H1 (cell line): Measurements from ENCODE around the gene TACR2. TPM values are rescaled to one million over a fixed set of nuclear protein-coding genes. Genes with fewer than 3 reads are reported as not detected.

Source experiments
- CTCF ChIA-PET: fragments of 300-600 bp; sonication (Branson Sonifier 250); formaldehyde crosslinking; loops from one replicate; lab custom pipeline; 2021; ENCODE audit not compliant: partially characterized antibody; lab: Charles Lee
- POLR2A ChIA-PET: fragments of 300-600 bp; sonication (Branson Sonifier 250); formaldehyde crosslinking; loops from one replicate; lab custom pipeline; 2021; ENCODE audit warnings: inconsistent platforms; ENCODE audit not compliant: partially characterized antibody; lab: Charles Lee
- DNase-seq, 2 experiments: peaks; one replicate each; pipeline versions ENCODE4 v3.0.0 to v3.0.0-alpha.2; 2010 to 2022; ENCODE audit warnings: low spot score in 2 of 2, low read depth in 1 of 2, mixed read lengths in 1 of 2
- FAIRE-seq: peaks from 2 replicates; lab custom pipeline; 2011; peaks lifted over from hg19 to GRCh38; lab: Jason Lieb, UNC
- H2AFZ ChIP-seq: 2 replicates; pipeline ENCODE4 v1.8.1; 2012; ENCODE audit warnings: low read length, inconsistent platforms
- H2AK5ac ChIP-seq: 2 replicates; pipeline ENCODE4 v1.6.1; 2013; ENCODE audit warnings: low read depth, low read length
- H2BK120ac ChIP-seq: replicated peaks from 2 replicates; pipeline ENCODE3; 2013; ENCODE audit warnings: low read depth, low read length, inconsistent platforms
- H2BK12ac ChIP-seq: 2 replicates; pipeline ENCODE4 v1.6.1; 2013; ENCODE audit warnings: low read depth, low read length
- H2BK15ac ChIP-seq: 2 replicates; pipeline ENCODE4 v1.6.1; 2013; ENCODE audit warnings: low read length
- H2BK20ac ChIP-seq: 2 replicates; pipeline ENCODE4 v1.6.1; 2013; ENCODE audit warnings: low read length
- H2BK5ac ChIP-seq: 2 replicates; pipeline ENCODE4 v1.6.1; 2013; ENCODE audit warnings: low read depth, low read length
- H3K14ac ChIP-seq: 2 replicates; pipeline ENCODE4 v1.6.1; 2013; ENCODE audit warnings: inconsistent platforms; ENCODE audit not compliant: insufficient read length
- H3K18ac ChIP-seq: 2 replicates; pipeline ENCODE4 v1.6.1; 2013; ENCODE audit warnings: low read length; ENCODE audit errors: extremely low read depth
- H3K23ac ChIP-seq: 2 replicates; pipeline ENCODE4 v1.6.1; 2013; ENCODE audit warnings: inconsistent platforms; ENCODE audit not compliant: insufficient read length
- H3K23me2 ChIP-seq: 2 replicates; pipeline ENCODE4 v1.6.1; 2013; ENCODE audit warnings: low read depth, low read length
- H3K27ac ChIP-seq: 2 replicates; pipeline ENCODE4 v1.6.1; 2011; ENCODE audit warnings: low read depth, low read length, inconsistent platforms
- H3K27me3 ChIP-seq, 4 experiments: replicated peaks in 1 of 4; 1 replicate in 1 of 4; 2 replicates in 3 of 4; pipeline versions ENCODE4 v1.6.1 to v1.8.1; 2011 to 2013; ENCODE audit warnings: low read length in 3 of 4, mild to moderate bottlenecking in 3 of 4, inconsistent platforms in 2 of 4, mixed read lengths in 2 of 4, moderate library complexity in 1 of 4; ENCODE audit not compliant: control insufficient read depth in 3 of 4, insufficient read depth in 3 of 4; ENCODE audit errors: extremely low read depth in 1 of 4
- H3K36me3 ChIP-seq, 4 experiments: 2 replicates each; pipeline versions ENCODE4 v1.6.1 to v1.8.1; 2011 to 2013; ENCODE audit warnings: mild to moderate bottlenecking in 4 of 4, low read length in 3 of 4, moderate library complexity in 2 of 4, control low read depth in 1 of 4, inconsistent platforms in 1 of 4; ENCODE audit not compliant: insufficient read depth in 4 of 4, control insufficient read depth in 2 of 4
- H3K4ac ChIP-seq: replicated peaks from 2 replicates; pipeline ENCODE3; 2013; ENCODE audit warnings: low read length, low read depth, mixed read lengths, inconsistent platforms; ENCODE audit not compliant: insufficient read length
- H3K4me1 ChIP-seq, 4 experiments: replicated peaks in 1 of 4; 1 replicate in 1 of 4; 2 replicates in 3 of 4; pipeline versions ENCODE4 v1.6.1 to v1.8.1; 2011 to 2013; ENCODE audit warnings: low read length in 3 of 4, inconsistent platforms in 2 of 4, mixed read lengths in 1 of 4; ENCODE audit not compliant: insufficient read depth in 4 of 4, control insufficient read depth in 3 of 4
- H3K4me2 ChIP-seq, 2 experiments: 2 replicates each; pipeline versions ENCODE4 v1.6.1 to v1.8.1; 2011 to 2013; ENCODE audit warnings: low read depth in 2 of 2, low read length in 2 of 2, control low read depth in 1 of 2, inconsistent platforms in 1 of 2, mild to moderate bottlenecking in 1 of 2; ENCODE audit not compliant: insufficient read depth in 1 of 2
- H3K4me3 ChIP-seq, 4 experiments: fragments of 200-600, 300-600 bp in 1 of 4; sonication (generic), shearing (Covaris generic), sonication (Bioruptor Twin) in 1 of 4; 2 replicates each; pipeline versions ENCODE4 v1.5.1 to v1.8.1; 2011 to 2016; ENCODE audit warnings: low read length in 4 of 4, low read depth in 3 of 4, control low read depth in 2 of 4, inconsistent platforms in 2 of 4, mild to moderate bottlenecking in 2 of 4, mixed read lengths in 1 of 4, moderate library complexity in 1 of 4; ENCODE audit not compliant: insufficient read depth in 2 of 4; ENCODE audit errors: extremely low read depth in 1 of 4
- H3K56ac ChIP-seq: replicated peaks from 2 replicates; pipeline ENCODE3; 2013; ENCODE audit warnings: low read depth, mild to moderate bottlenecking, mixed read lengths, low read length, inconsistent platforms; ENCODE audit not compliant: insufficient read length
- H3K79me1 ChIP-seq: 2 replicates; pipeline ENCODE4 v1.6.1; 2013; ENCODE audit warnings: low read depth, low read length, control low read depth
- H3K79me2 ChIP-seq, 2 experiments: 2 replicates each; pipeline versions ENCODE4 v1.6.1 to v1.8.1; 2012 to 2013; ENCODE audit warnings: low read length in 2 of 2, mild to moderate bottlenecking in 2 of 2, inconsistent platforms in 1 of 2; ENCODE audit not compliant: insufficient read depth in 2 of 2, control insufficient read depth in 1 of 2
- H3K9ac ChIP-seq, 4 experiments: replicated peaks in 1 of 4; 1 replicate in 1 of 4; 2 replicates in 3 of 4; pipeline versions ENCODE4 v1.6.1 to v1.8.1; 2011 to 2013; ENCODE audit warnings: low read depth in 3 of 4, low read length in 3 of 4, control low read depth in 2 of 4, mild to moderate bottlenecking in 2 of 4, moderate library complexity in 2 of 4, inconsistent platforms in 1 of 4; ENCODE audit errors: extremely low read depth in 1 of 4
- H3K9me3 ChIP-seq, 2 experiments: 2 replicates each; pipeline versions ENCODE4 v1.6.1 to v1.8.1; 2012 to 2013; ENCODE audit warnings: mild to moderate bottlenecking in 2 of 2, moderate library complexity in 2 of 2, control low read depth in 1 of 2, inconsistent platforms in 1 of 2, low read depth in 1 of 2, low read length in 1 of 2, mixed read lengths in 1 of 2; ENCODE audit not compliant: insufficient read depth in 2 of 2
- H4K20me1 ChIP-seq, 2 experiments: replicated peaks in 1 of 2; 2 replicates each; pipeline versions ENCODE3 to v1.8.1; 2011 to 2013; ENCODE audit warnings: inconsistent platforms in 2 of 2, low read length in 2 of 2, mild to moderate bottlenecking in 1 of 2; ENCODE audit not compliant: insufficient read depth in 2 of 2, control insufficient read depth in 1 of 2
- H4K5ac ChIP-seq: 2 replicates; pipeline ENCODE4 v1.6.1; 2013; ENCODE audit warnings: low read length, low read depth, mixed read lengths, inconsistent platforms; ENCODE audit not compliant: insufficient read length
- H4K8ac ChIP-seq: 2 replicates; pipeline ENCODE4 v1.8.0; 2013; ENCODE audit warnings: mild to moderate bottlenecking, moderate library complexity, low read length, inconsistent platforms; ENCODE audit not compliant: insufficient read depth; ENCODE audit errors: extremely low read depth
- H4K91ac ChIP-seq: replicated peaks from 2 replicates; pipeline ENCODE3; 2013; ENCODE audit warnings: low read length, mixed read lengths, inconsistent platforms; ENCODE audit not compliant: insufficient read length
- CTCF ChIP-seq, 3 experiments: IDR thresholded peaks; 1 replicate in 2 of 3; 2 replicates in 1 of 3; pipeline versions ENCODE4 v1.5.1 to v1.6.1; 2011; ENCODE audit warnings: low read length in 3 of 3, mild to moderate bottlenecking in 3 of 3, inconsistent platforms in 2 of 3, low read depth in 1 of 3, moderate library complexity in 1 of 3; ENCODE audit not compliant: insufficient read depth in 1 of 3; ENCODE audit errors: control extremely low read depth in 1 of 3
- FOSL1 ChIP-seq: IDR thresholded peaks from 2 replicates; pipeline ENCODE4 v1.6.1; 2011; ENCODE audit warnings: mild to moderate bottlenecking, low read depth, low read length, moderate library complexity; ENCODE audit not compliant: insufficient read depth
- SUZ12 ChIP-seq: fragments of 200-600 bp; sonication (generic); IDR thresholded peaks from 2 replicates; pipeline ENCODE4 v1.6.1; 2012; ENCODE audit warnings: mild to moderate bottlenecking, inconsistent platforms, low read length, moderate library complexity, mixed read lengths
- polyA plus RNA-seq, 7 experiments: library from polyadenylated mRNA; depleted of rRNA in 3 of 7; stranded (reverse) in 5 of 7; unstranded in 2 of 7; fragments of >200 nt in 5 of 7; fragments of 200-250 nt in 2 of 7; gene quantifications; 1 replicate in 5 of 7; 2 replicates in 1 of 7; 4 replicates in 1 of 7; pipeline versions ENCODE4 v1.2.1 to v1.2.3, GENCODE V29; 2011 to 2013; ENCODE audit warnings: missing spikeins in 2 of 7, mixed read lengths in 2 of 7
- total RNA-seq: library from RNA; stranded (reverse); fragmentation: NEBNext Ultra II Directional; extraction: Animal tissue kit (Norgen Biotek cat#: 25700); gene quantifications from 2 replicates; pipeline ENCODE4 v1.2.1, GENCODE V29; 2021

TACR2 gene
- total and polyA plus RNA-seq, 2 of the 8 experiments (the other 6 are each of a cell fraction or from before 2014, with no cell fraction given), result 0.06 TPM; not detected in 1

- H2AFZ ChIP-seq, result no peak overlapping the region
- POLR2A ChIA-PET, result interaction anchor here (1.0 kb wide), 1 partner anchor 22 kb away, joined by 3 read pairs; no protein-coding TSS in a partner anchor
These were observed 29.5 kb upstream of the TACR2 start for GRCh38 chr10:69446229-69446628.

More at GRCh38 chr10:69446229-69446628, 29.5 kb upstream of the TACR2 start:
- H2BK120ac ChIP-seq, result no peak overlapping the region
- H2BK12ac ChIP-seq, result no peak overlapping the region
- H3K4me2 ChIP-seq, result no peak overlapping the region
- H3K36me3 ChIP-seq, result no peaks in the 10 kb centered on the region
- H4K20me1 ChIP-seq, result no peaks in the 10 kb centered on the region
- peaks cover 4% of the 10 kb centered on the region for H3K23me2 ChIP-seq
- TF ChIP-seq CTCF (IDR thresholded peaks at IDR 0.05; ENCODE audit: control extremely low read depth in 1 of 3, insufficient read depth in 1 of 3, low read depth in 1 of 3, low read length in 3 of 3) (no peak), SUZ12 (no peak), FOSL1 (no peak)
- no peak overlapping the region for H2BK5ac ChIP-seq
- H3K4ac ChIP-seq, result no peak overlapping the region
- no peak overlapping the region for H3K27ac ChIP-seq
- no peak overlapping the region for H2AK5ac ChIP-seq
- DNase-seq, result no peak
- no peaks in the 10 kb centered on the region for H3K79me2 ChIP-seq
- no peak for FAIRE-seq
- no peak overlapping the region for H4K5ac ChIP-seq
- no peak overlapping the region for H2BK15ac ChIP-seq
- CTCF ChIA-PET, result interaction anchor here (1.1 to 8.7 kb wide), 10 partner anchors 10 to 191 kb away, joined by 3 to 150 read pairs (median 6); no protein-coding TSS in a partner anchor
- H2BK20ac ChIP-seq, result no peak overlapping the region
- H3K79me1 ChIP-seq, result no peaks in the 10 kb centered on the region
- H3K9ac ChIP-seq, result no peak overlapping the region
- no peaks in the 10 kb centered on the region for H3K9me3 ChIP-seq
- H3K4me1 ChIP-seq, result peaks cover 0 to 6% (median 2%) of the 10 kb centered on the region in 4 experiments; a peak in 2 of 7 replicates
- H4K8ac ChIP-seq, result no peak overlapping the region
- no peak overlapping the region for H3K23ac ChIP-seq
- no peak overlapping the region for H4K91ac ChIP-seq
- H3K18ac ChIP-seq, result no peak overlapping the region
- no peak overlapping the region for H3K56ac ChIP-seq
- no peak overlapping the region for H3K14ac ChIP-seq
- H3K4me3 ChIP-seq, result no peak overlapping the region
- peaks cover 0 to 6% (median 2%) of the 10 kb centered on the region in 4 experiments; a peak in 3 of 7 replicates for H3K27me3 ChIP-seq
